ENCODE data around the gene SLC30A2.

The SLC30A2 gene

GRCh38 chr1:26020941-26021646 lies 24.8 kb downstream of the SLC30A2 start:
- Histone ChIP-seq H3K27ac (ENCODE audit: low read depth, low read length) (no peak overlapping the region), H3K79me2 (ENCODE audit: control insufficient read depth, insufficient read depth, low read length, poor library complexity) (no peaks in the 10 kb centered on the region), H3K9ac (ENCODE audit: low read length) (no peak overlapping the region), H4K8ac (ENCODE audit: low read depth, low read length) (no peak overlapping the region), H3K18ac (ENCODE audit: low read length) (no peak overlapping the region), H4K12ac (ENCODE audit: low read depth, low read length) (no peak overlapping the region), H2BK120ac (ENCODE audit: insufficient read depth, low read length, poor library complexity) (no peak overlapping the region), H3K14ac (ENCODE audit: low read length) (no peak overlapping the region), H2BK5ac (ENCODE audit: low read depth, low read length, poor library complexity) (no peak overlapping the region), H3K9me3 (ENCODE audit: insufficient read depth, low read depth, low read length) (no peaks in the 10 kb centered on the region), H2AFZ (ENCODE audit: insufficient read depth, low read length, poor library complexity) (no peak overlapping the region), H2BK12ac (ENCODE audit: low read length) (no peak overlapping the region), H4K91ac (ENCODE audit: low read depth, low read length) (no peak overlapping the region), H3K4me1 (ENCODE audit: control insufficient read depth in 1 of 2, insufficient read depth in 2 of 2, low read length in 2 of 2) (peaks cover 17 to 27% of the 10 kb centered on the region in 2 experiments), H3K4ac (ENCODE audit: low read depth, low read length) (no peak overlapping the region), H2AK5ac (ENCODE audit: low read length) (no peak overlapping the region), H3K4me3 (ENCODE audit: low read depth, low read length) (no peak overlapping the region), H3K27me3 (ENCODE audit: insufficient read depth, low read length) (no peaks in the 10 kb centered on the region), H3K79me1 (ENCODE audit: low read length) (peaks cover 3% of the 10 kb centered on the region), H3K4me2 (ENCODE audit: low read length) (no peak overlapping the region), H3K23ac (ENCODE audit: low read length) (no peak overlapping the region), H3K36me3 (ENCODE audit: control insufficient read depth in 1 of 2, insufficient read depth in 2 of 2, low read length in 2 of 2) (no peaks in the 10 kb centered on the region)
- WGBS (ENCODE audit: extremely low coverage, insufficient coverage, insufficient read length): no CpG with 5 or more reads among the region's 6 CpGs
- no peak for DNase-seq

- Histone ChIP-seq H3K9ac (ENCODE audit: low read length) (no peak overlapping the region), H3K79me1 (ENCODE audit: low read length) (peaks cover 3% of the 10 kb centered on the region), H3K4me2 (ENCODE audit: low read length) (no peak overlapping the region), H3K9me3 (ENCODE audit: insufficient read depth, low read depth, low read length) (no peaks in the 10 kb centered on the region), H3K36me3 (ENCODE audit: control insufficient read depth in 1 of 2, insufficient read depth in 2 of 2, low read length in 2 of 2) (no peaks in the 10 kb centered on the region), H3K4me3 (ENCODE audit: low read depth, low read length) (no peak overlapping the region), H3K27ac (ENCODE audit: low read depth, low read length) (no peak overlapping the region), H3K4me1 (ENCODE audit: control insufficient read depth in 1 of 2, insufficient read depth in 2 of 2, low read length in 2 of 2) (peaks cover 17 to 27% of the 10 kb centered on the region in 2 experiments), H3K79me2 (ENCODE audit: control insufficient read depth, insufficient read depth, low read length, poor library complexity) (no peaks in the 10 kb centered on the region), H3K18ac (ENCODE audit: low read length) (no peak overlapping the region), H3K4ac (ENCODE audit: low read depth, low read length) (no peak overlapping the region), H2BK120ac (ENCODE audit: insufficient read depth, low read length, poor library complexity) (no peak overlapping the region), H3K23ac (ENCODE audit: low read length) (no peak overlapping the region), H4K91ac (ENCODE audit: low read depth, low read length) (no peak overlapping the region), H2BK5ac (ENCODE audit: low read depth, low read length, poor library complexity) (no peak overlapping the region), H4K12ac (ENCODE audit: low read depth, low read length) (no peak overlapping the region), H3K27me3 (ENCODE audit: insufficient read depth, low read length) (no peaks in the 10 kb centered on the region), H2AK5ac (ENCODE audit: low read length) (no peak overlapping the region), H2AFZ (ENCODE audit: insufficient read depth, low read length, poor library complexity) (no peak overlapping the region), H4K8ac (ENCODE audit: low read depth, low read length) (no peak overlapping the region), H2BK12ac (ENCODE audit: low read length) (no peak overlapping the region), H3K14ac (ENCODE audit: low read length) (no peak overlapping the region)
- no peak for DNase-seq
- WGBS (ENCODE audit: extremely low coverage, insufficient coverage, insufficient read length): no CpG with 5 or more reads among the region's 6 CpGs
These were observed 25.6 kb downstream of the SLC30A2 start for GRCh38 chr1:26020330-26020768.

GRCh38 chr1:26019641-26020315 lies 26.1 kb downstream of the SLC30A2 start:
- Histone ChIP-seq H3K36me3 (ENCODE audit: control insufficient read depth in 1 of 2, insufficient read depth in 2 of 2, low read length in 2 of 2) (no peaks in the 10 kb centered on the region), H3K18ac (ENCODE audit: low read length) (no peak overlapping the region), H3K14ac (ENCODE audit: low read length) (no peak overlapping the region), H2AFZ (ENCODE audit: insufficient read depth, low read length, poor library complexity) (no peak overlapping the region), H4K8ac (ENCODE audit: low read depth, low read length) (no peak overlapping the region), H3K4me1 (ENCODE audit: control insufficient read depth in 1 of 2, insufficient read depth in 2 of 2, low read length in 2 of 2) (peaks cover 17 to 27% of the 10 kb centered on the region in 2 experiments), H2BK5ac (ENCODE audit: low read depth, low read length, poor library complexity) (no peak overlapping the region), H3K79me2 (ENCODE audit: control insufficient read depth, insufficient read depth, low read length, poor library complexity) (no peaks in the 10 kb centered on the region), H3K4ac (ENCODE audit: low read depth, low read length) (no peak overlapping the region), H3K9me3 (ENCODE audit: insufficient read depth, low read depth, low read length) (no peaks in the 10 kb centered on the region), H3K4me2 (ENCODE audit: low read length) (no peak overlapping the region), H2AK5ac (ENCODE audit: low read length) (peak overlapping the region; percentile 18), H2BK12ac (ENCODE audit: low read length) (no peak overlapping the region), H3K79me1 (ENCODE audit: low read length) (peaks cover 3% of the 10 kb centered on the region), H3K27me3 (ENCODE audit: insufficient read depth, low read length) (no peaks in the 10 kb centered on the region), H2BK120ac (ENCODE audit: insufficient read depth, low read length, poor library complexity) (no peak overlapping the region), H3K4me3 (ENCODE audit: low read depth, low read length) (no peak overlapping the region), H4K91ac (ENCODE audit: low read depth, low read length) (peak overlapping the region; percentile 21), H4K12ac (ENCODE audit: low read depth, low read length) (no peak overlapping the region), H3K27ac (ENCODE audit: low read depth, low read length) (no peak overlapping the region), H3K23ac (ENCODE audit: low read length) (no peak overlapping the region), H3K9ac (ENCODE audit: low read length) (no peak overlapping the region)
- DNase-seq: peak in 1 of 2 donors; percentile 49
- no CpG with 5 or more reads among the region's 8 CpGs for WGBS (ENCODE audit: extremely low coverage, insufficient coverage, insufficient read length)

GRCh38 chr1:26017606-26018005 lies 28.3 kb downstream of the SLC30A2 start:
- no peak overlapping the region for H2AK5ac ChIP-seq (ENCODE audit: low read length)
- no peak overlapping the region for H2BK5ac ChIP-seq (ENCODE audit: low read depth, low read length, poor library complexity)
- H3K4me3 ChIP-seq (ENCODE audit: low read depth, low read length): no peak overlapping the region
- H3K4me2 ChIP-seq (ENCODE audit: low read length): no peak overlapping the region
- peaks cover 3% of the 10 kb centered on the region for H3K79me1 ChIP-seq (ENCODE audit: low read length)
- no peak overlapping the region for H2BK12ac ChIP-seq (ENCODE audit: low read length)
- H3K23ac ChIP-seq (ENCODE audit: low read length): no peak overlapping the region
- no peak overlapping the region for H3K14ac ChIP-seq (ENCODE audit: low read length)
- H3K36me3 ChIP-seq (ENCODE audit: control insufficient read depth in 1 of 2, insufficient read depth in 2 of 2, low read length in 2 of 2): no peaks in the 10 kb centered on the region
- no peak overlapping the region for H4K12ac ChIP-seq (ENCODE audit: low read depth, low read length)
- H3K27ac ChIP-seq (ENCODE audit: low read depth, low read length): no peak overlapping the region
- H2BK120ac ChIP-seq (ENCODE audit: insufficient read depth, low read length, poor library complexity): no peak overlapping the region
- H3K9ac ChIP-seq (ENCODE audit: low read length): no peak overlapping the region
- H3K27me3 ChIP-seq (ENCODE audit: insufficient read depth, low read length): no peaks in the 10 kb centered on the region
- no peaks in the 10 kb centered on the region for H3K79me2 ChIP-seq (ENCODE audit: control insufficient read depth, insufficient read depth, low read length, poor library complexity)
- no peak overlapping the region for H2AFZ ChIP-seq (ENCODE audit: insufficient read depth, low read length, poor library complexity)
- H3K4me1 ChIP-seq (ENCODE audit: control insufficient read depth in 1 of 2, insufficient read depth in 2 of 2, low read length in 2 of 2): peaks cover 17 to 27% of the 10 kb centered on the region in 2 experiments
- peak; percentile 94 to 95 for DNase-seq
- no peak overlapping the region for H3K18ac ChIP-seq (ENCODE audit: low read length)
- no peak overlapping the region for H4K91ac ChIP-seq (ENCODE audit: low read depth, low read length)
- no CpG with 5 or more reads among the region's 6 CpGs for WGBS (ENCODE audit: extremely low coverage, insufficient coverage, insufficient read length)
- no peak overlapping the region for H4K8ac ChIP-seq (ENCODE audit: low read depth, low read length)
- no peaks in the 10 kb centered on the region for H3K9me3 ChIP-seq (ENCODE audit: insufficient read depth, low read depth, low read length)
- H3K4ac ChIP-seq (ENCODE audit: low read depth, low read length): no peak overlapping the region
